ENCODE data around the gene RRBP1. TPM values are rescaled to one million over a fixed set of nuclear protein-coding genes. Genes with fewer than 3 reads are reported as not detected.
A peak's percentile ranks its signal among the peaks of the same experiment; 100 is the strongest.

The RRBP1 gene
- total RNA-seq, 1 donor from 2014 or later: 54.8 TPM

DNA sequence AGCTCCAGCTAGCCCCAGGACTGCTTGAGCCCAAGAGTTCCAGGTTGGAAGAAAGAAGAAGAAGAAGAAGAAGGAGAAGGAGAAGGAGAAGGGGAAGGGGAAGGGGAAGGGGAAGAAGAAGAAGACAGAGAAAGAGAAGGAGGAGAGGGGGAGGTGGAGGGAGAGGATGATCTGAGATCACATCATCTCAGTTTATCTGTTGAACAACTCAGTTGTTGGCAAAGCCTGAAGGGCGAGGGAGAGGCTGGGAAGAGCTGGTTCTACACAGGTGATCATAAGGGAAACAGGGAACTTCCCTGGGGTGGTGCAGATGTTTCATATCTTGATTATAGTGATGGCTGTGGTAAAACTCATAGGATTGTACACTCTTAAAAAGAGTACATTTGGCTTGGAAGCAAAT is 3.1 kb upstream of the RRBP1 start:
- Mint-ChIP-seq H3K4me3 (no peak overlapping the region), H3K4me1 (ENCODE audit: low read depth) (peaks cover 10% of the 10 kb centered on the region), H3K9me3 (no peaks in the 10 kb centered on the region), H3K27me3 (ENCODE audit: insufficient read depth) (peaks cover 41% of the 10 kb centered on the region), H3K27ac (no peak overlapping the region), H3K36me3 (ENCODE audit: low read depth) (no peaks in the 10 kb centered on the region)
- intact Hi-C loops (cut with micrococcal nuclease): no loop called here
- no peak for DNase-seq (ENCODE audit: low spot score)

DNA sequence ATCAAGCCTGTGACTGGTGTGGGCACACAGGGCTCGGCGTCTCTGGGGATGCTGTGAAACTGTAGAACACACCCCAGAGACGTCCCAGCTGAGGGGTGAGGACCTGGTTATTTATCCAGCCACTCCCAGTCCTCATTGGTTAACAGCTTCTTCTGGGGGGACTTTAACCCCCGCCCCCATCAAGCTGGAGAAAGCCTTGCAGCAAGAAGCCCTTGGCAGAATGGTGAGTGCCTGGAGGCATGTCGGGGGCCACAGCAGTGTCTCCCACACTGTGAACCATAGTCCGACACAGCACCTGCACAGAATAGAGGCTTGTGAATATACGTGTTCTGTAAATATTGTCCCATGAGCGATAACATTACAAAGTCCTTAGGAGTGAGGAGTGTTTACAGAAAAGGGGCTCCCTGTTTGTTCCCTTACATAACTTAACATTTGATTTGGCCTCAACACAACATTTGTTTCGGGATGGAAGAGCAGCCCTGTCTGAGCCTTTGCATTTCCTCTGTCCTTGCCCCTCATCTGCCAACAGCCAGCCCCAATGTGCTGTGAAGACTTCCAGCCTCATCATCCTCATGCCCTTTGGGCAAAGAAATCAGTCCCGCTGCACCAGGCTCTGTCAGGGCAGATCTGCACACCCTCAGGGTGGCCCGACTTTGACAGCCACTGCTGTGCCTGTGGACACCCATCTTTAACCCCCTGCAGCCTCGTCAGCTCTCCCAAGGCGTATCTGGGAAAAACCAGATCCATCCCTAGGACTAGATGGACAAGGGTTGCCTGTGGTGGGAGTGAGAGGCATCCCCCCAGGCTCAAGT is 2.2 kb upstream of the RRBP1 start:
- Mint-ChIP-seq H3K36me3 (ENCODE audit: low read depth) (peaks cover 8% of the 10 kb centered on the region), H3K27me3 (ENCODE audit: insufficient read depth) (peaks cover 34% of the 10 kb centered on the region), H3K4me1 (ENCODE audit: low read depth) (peaks cover 19% of the 10 kb centered on the region), H3K27ac (no peak overlapping the region), H3K9me3 (no peaks in the 10 kb centered on the region), H3K4me3 (no peak overlapping the region)
- intact Hi-C loops (cut with micrococcal nuclease): loop anchor here (5.0 kb wide), 3 partner anchors 72 to 1112 kb away; partner anchors contain the start of genes KIF16B and SMIM26
- no peak for DNase-seq (ENCODE audit: low spot score)

DNA sequence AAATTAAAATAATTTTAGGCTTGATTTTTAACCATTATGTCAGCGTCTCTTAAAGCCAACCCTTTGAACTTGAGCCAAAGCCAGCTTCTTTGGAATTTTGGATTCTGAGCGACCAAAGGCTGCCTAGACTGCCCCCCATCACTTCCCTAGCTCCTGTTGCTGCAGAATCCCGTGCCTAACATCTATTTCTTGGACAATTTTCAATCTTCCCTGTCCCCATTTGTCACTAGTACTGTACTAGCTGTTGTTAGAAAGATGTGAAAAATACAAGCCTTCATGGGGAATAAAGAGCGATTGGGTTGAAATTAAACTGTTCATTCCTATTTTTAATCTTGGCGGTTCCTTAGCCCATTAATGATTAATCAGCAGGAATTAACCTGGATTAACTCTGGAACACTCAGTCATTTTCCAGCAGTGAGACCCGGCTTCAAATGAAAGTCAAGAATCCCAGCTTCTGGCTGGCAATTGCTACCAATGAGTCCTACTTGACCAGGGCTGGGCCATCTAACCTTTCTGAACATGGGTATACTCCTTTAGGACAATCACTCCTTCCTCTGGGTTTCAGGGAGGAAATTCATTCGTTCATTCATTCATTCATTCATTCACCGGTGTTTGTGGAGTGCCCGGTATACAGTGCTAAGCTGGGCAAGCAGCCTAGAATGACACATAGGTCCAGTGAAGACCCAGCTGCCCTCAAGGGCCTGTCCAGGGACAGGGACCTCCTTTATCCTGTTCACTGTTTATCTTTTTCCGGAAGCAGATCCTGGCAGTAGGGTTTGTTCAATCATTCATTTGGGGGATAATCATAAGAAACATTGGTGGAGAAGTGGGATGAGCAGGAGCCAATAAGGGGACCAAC is 1.4 kb upstream of the RRBP1 start:
- peak overlapping the region; percentile 60 for H3K4me3 Mint-ChIP-seq
- H3K36me3 Mint-ChIP-seq (ENCODE audit: low read depth): peaks cover 11% of the 10 kb centered on the region
- no peak overlapping the region for H3K27ac Mint-ChIP-seq
- H3K4me1 Mint-ChIP-seq (ENCODE audit: low read depth): peaks cover 20% of the 10 kb centered on the region
- peaks cover 30% of the 10 kb centered on the region for H3K27me3 Mint-ChIP-seq (ENCODE audit: insufficient read depth)
- no peak for DNase-seq (ENCODE audit: low spot score)
- intact Hi-C loops (cut with micrococcal nuclease): loop anchor here (5.0 kb wide), 3 partner anchors 71 to 1111 kb away; partner anchors contain the start of genes KIF16B and SMIM26
- no peaks in the 10 kb centered on the region for H3K9me3 Mint-ChIP-seq

DNA sequence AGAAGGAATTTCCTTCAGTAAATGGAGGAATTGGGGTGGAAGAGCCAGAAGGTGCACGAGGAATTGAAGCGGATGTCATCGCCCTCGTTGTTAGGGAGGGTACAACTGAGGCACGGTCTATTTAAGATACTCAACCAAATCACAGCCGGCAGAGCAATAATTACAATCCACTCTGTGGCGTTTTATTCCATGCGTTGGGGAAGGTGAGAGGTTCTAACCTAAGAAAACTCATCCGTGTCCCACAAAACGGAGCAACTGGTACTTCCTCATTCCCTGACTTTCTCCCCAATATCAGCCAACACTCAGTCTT is 802 bp upstream of the RRBP1 start:
- H3K27me3 Mint-ChIP-seq (ENCODE audit: insufficient read depth): peaks cover 29% of the 10 kb centered on the region
- peaks cover 16% of the 10 kb centered on the region for H3K36me3 Mint-ChIP-seq (ENCODE audit: low read depth)
- intact Hi-C loops (cut with micrococcal nuclease): loop anchor here (1.0 to 5.0 kb wide), 15 partner anchors 18 to 1111 kb away; partner anchors contain the start of genes DZANK1, KAT14, KIF16B and PET117
- peak overlapping the region; percentile 81 for H3K4me3 Mint-ChIP-seq
- peak overlapping the region; percentile 58 for H3K27ac Mint-ChIP-seq
- H3K9me3 Mint-ChIP-seq: no peaks in the 10 kb centered on the region
- peaks cover 24% of the 10 kb centered on the region for H3K4me1 Mint-ChIP-seq (ENCODE audit: low read depth)
- DNase-seq (ENCODE audit: low spot score): no peak

DNA sequence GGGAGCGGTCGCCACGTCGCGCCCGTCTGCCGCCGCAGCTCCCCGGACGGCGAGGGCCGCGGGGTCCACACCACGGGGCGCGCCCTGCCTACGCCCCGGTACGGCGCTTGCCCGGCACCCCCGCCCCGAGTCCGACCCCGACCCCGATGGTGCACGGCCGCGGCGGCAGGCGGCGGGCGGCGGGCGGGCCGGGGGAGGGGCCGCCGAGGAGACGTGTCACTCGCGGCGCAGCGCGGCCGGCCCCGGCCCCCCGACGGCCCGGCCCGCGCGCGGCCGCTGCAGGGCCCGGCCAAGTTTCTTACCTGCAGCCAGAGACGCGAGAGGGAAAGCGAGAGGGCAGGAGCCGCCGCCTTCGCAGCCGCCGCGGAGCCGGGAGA is 328 bp downstream of the RRBP1 start:
- no peak for DNase-seq (ENCODE audit: low spot score)
- intact Hi-C loops (cut with micrococcal nuclease): loop anchor here (1.0 to 5.0 kb wide), 15 partner anchors 16 to 1109 kb away; partner anchors contain the start of genes DZANK1, KAT14, KIF16B and PET117
- Mint-ChIP-seq H3K4me3 (peak overlapping the region; percentile 88), H3K36me3 (ENCODE audit: low read depth) (peaks cover 16% of the 10 kb centered on the region), H3K9me3 (no peaks in the 10 kb centered on the region), H3K27ac (peak overlapping the region; percentile 91), H3K27me3 (ENCODE audit: insufficient read depth) (peaks cover 21% of the 10 kb centered on the region), H3K4me1 (ENCODE audit: low read depth) (peaks cover 24% of the 10 kb centered on the region)

DNA sequence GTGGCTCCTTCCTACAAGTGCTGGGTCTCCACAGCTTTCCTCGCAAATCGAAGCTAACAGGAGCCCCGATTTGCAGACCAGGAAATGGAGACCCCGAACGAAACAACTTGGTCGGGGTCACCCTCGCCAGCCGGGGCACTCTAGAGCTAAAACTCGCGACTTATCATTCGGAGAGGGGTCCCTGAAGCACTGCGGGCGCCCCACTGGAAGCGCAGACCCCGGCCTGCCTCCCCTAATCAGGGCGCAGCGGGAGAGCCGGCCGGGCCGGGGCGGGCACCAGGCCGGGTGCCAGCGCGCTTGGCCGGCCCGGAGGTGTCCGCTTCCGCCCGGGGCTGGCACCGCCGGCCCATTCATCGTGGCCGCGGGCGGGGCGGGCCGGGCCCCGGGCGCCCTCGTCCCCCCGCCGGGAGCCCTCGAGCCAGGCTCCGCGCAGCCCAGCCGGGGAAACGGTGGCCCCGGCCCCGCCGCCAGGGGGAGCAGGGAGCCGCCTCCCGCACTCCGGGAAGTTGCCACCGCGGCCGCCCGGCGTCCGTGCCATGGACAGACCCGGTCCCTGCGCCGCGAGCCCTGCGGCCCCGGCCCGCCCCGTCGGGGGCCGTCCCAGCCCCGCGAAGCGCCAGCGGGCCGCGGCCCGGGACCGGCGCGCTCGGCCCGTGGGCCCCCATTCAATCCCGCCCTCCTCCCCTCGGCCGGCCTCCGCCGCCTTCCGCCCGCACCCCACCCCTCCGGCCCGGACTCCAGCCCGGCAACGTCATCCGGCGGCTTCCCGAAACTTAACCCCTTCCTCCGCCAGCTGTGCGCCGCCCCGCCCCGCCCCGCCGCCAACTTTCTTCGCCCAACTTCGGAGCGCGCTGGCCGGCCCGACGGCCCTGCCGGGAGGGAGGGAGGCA is 961 bp downstream of the RRBP1 start:
- H3K27me3 Mint-ChIP-seq (ENCODE audit: insufficient read depth): peaks cover 19% of the 10 kb centered on the region
- H3K27ac Mint-ChIP-seq: peak overlapping the region; percentile 80

DNA sequence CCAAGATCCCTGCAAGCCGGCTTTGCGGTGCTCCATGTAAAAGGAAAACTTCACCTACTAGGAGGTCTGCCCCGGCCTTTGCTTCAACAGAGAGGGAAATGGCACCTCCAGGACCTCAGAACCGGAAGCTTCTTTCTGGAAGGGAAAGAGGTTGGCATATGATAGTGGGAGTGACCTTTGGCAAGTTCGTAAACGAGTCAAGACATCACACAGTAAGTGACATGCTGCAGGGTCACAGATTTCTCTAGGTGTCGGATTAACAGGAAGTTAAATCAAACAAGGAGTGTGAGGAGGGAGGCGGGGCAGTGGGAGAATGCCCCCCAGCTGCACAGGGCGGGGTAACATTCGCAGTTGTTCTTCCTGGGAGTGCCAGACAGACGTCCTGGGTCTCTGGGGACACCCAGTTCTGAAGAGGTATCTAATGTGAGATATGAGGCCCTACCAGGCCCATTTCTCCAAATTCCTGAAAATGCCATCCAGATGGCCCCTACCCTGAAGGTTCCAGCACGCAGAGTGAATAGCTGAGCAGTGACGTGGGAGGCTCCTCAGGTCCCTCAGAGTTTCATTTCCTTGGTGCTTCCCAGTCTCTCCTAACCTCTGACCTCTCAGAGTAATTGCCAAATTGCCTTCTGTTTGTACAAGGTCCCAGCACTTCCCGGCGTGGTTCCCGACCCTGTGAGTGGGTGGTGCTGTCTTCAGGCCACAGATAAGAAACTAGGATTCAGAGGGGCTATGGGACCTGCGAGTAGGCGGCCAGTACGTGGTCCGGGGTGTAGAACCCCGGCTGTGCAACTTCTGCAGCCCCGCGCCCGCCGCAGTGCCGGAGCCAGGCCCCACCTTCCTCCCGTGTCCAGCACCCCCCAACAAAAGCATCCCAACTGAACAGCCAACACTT is 1.9 kb downstream of the RRBP1 start:
- Mint-ChIP-seq H3K4me1 (ENCODE audit: low read depth) (peaks cover 36% of the 10 kb centered on the region), H3K27me3 (ENCODE audit: insufficient read depth) (peaks cover 16% of the 10 kb centered on the region), H3K4me3 (peak overlapping the region; percentile 83), H3K27ac (peak overlapping the region; percentile 80), H3K9me3 (no peaks in the 10 kb centered on the region), H3K36me3 (ENCODE audit: low read depth) (peaks cover 21% of the 10 kb centered on the region)
- DNase-seq (ENCODE audit: low spot score): no peak
- intact Hi-C loops (cut with micrococcal nuclease): loop anchor here (5.0 kb wide), 3 partner anchors 68 to 1108 kb away; partner anchors contain the start of genes KIF16B and SMIM26

More for the DNA sequence above, 961 bp downstream of the RRBP1 start:
- H3K36me3 Mint-ChIP-seq (ENCODE audit: low read depth): peaks cover 19% of the 10 kb centered on the region
- peak; percentile 76 for DNase-seq (ENCODE audit: low spot score)
- intact Hi-C loops (cut with micrococcal nuclease): loop anchor here (5.0 kb wide), 3 partner anchors 69 to 1109 kb away; partner anchors contain the start of genes KIF16B and SMIM26
- peaks cover 29% of the 10 kb centered on the region for H3K4me1 Mint-ChIP-seq (ENCODE audit: low read depth)
- H3K9me3 Mint-ChIP-seq: no peaks in the 10 kb centered on the region
- H3K4me3 Mint-ChIP-seq: peak overlapping the region; percentile 83

DNA sequence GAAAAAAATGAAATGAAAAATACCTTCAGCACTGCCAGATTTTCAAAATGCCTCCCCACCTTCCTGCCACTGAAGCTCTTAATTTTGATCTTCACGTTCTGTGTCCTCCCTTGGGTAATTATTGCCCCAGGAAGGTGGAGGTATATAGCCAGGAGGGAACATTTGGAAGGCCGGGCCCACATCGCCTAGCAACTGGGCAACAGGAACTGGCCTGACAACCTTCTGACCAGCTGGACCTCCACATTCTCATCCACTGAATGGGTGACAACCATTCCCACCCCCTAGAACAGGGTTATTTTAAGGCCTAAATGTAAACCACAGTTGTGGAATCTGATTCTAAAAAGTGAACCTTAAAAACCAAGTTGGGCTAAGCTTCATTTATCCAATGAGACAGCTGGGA is 3.2 kb downstream of the RRBP1 start:
- Mint-ChIP-seq H3K27me3 (ENCODE audit: insufficient read depth) (peaks cover 8% of the 10 kb centered on the region), H3K9me3 (no peaks in the 10 kb centered on the region), H3K36me3 (ENCODE audit: low read depth) (peaks cover 21% of the 10 kb centered on the region), H3K27ac (no peak overlapping the region), H3K4me1 (ENCODE audit: low read depth) (peaks cover 36% of the 10 kb centered on the region), H3K4me3 (no peak overlapping the region)
- DNase-seq (ENCODE audit: low spot score): no peak
- intact Hi-C loops (cut with micrococcal nuclease): no loop called here

DNA sequence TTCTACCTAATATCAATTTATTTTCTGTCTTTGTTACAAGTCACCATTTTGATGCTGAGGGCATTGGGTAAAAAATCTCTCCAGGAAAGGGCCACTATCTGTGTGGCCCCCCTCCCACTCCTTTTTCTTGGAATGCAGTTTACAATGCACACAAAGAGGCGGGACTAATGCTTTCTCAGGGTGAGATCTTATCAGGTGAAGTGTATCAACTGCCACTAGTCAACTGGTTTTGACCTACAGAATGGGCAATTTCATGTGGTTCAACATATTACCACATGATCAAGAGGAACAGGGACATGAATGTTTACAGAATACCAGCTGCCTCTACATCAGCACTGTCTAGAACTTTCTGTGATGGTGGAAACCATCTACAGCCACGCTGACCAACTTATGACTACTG is 3.7 kb downstream of the RRBP1 start:
- Mint-ChIP-seq H3K4me1 (ENCODE audit: low read depth) (peaks cover 40% of the 10 kb centered on the region), H3K36me3 (ENCODE audit: low read depth) (peaks cover 21% of the 10 kb centered on the region), H3K9me3 (no peaks in the 10 kb centered on the region), H3K27ac (no peak overlapping the region), H3K4me3 (no peak overlapping the region), H3K27me3 (ENCODE audit: insufficient read depth) (peaks cover 5% of the 10 kb centered on the region)
- intact Hi-C loops (cut with micrococcal nuclease): no loop called here
- no peak for DNase-seq (ENCODE audit: low spot score)

DNA sequence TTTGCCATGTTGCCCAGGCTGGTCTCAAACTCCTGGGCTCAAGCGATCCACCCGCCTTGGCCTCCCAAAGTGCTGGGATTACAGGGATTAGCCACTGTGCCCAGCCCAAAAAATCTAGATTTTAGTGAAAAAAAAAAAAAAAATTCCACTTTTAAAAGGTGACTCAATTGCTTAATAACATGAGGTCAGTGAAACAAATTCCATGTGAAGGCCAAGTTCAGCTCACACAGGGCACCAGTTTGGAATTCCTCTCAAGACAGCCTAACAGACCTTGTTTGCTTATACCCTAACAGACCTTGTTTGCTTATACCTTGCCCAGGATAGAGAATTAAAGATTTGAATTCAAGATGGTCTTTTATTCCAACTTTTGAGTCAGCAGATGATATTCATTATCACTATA is 5.1 kb downstream of the RRBP1 start:
- Mint-ChIP-seq H3K9me3 (no peaks in the 10 kb centered on the region), H3K27me3 (ENCODE audit: insufficient read depth) (no peaks in the 10 kb centered on the region), H3K4me3 (no peak overlapping the region), H3K4me1 (ENCODE audit: low read depth) (peaks cover 43% of the 10 kb centered on the region), H3K36me3 (ENCODE audit: low read depth) (peaks cover 25% of the 10 kb centered on the region), H3K27ac (no peak overlapping the region)
- intact Hi-C loops (cut with micrococcal nuclease): no loop called here
- no peak for DNase-seq (ENCODE audit: low spot score)

DNA sequence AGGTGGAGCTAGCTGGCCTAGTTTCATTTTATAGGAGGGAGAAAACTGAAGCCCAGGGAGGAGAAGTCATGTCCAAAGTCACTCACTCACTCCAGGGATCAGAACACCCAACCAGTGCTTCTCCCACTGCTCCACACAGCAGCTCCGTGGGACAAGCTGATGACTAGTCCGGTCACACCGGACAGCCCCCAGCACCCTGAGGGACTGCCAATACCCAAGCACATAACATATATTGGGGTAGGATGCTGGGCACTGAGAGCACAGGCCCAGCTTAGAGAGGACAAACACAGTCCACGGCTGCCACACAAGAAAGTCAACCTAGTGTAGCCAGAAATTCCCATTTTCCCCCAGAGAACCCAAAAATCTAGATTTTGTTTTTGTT is 5.7 kb downstream of the RRBP1 start:
- H3K27me3 Mint-ChIP-seq (ENCODE audit: insufficient read depth): no peaks in the 10 kb centered on the region
- no peak overlapping the region for H3K27ac Mint-ChIP-seq
- no peak overlapping the region for H3K4me3 Mint-ChIP-seq
- peaks cover 47% of the 10 kb centered on the region for H3K4me1 Mint-ChIP-seq (ENCODE audit: low read depth)
- H3K36me3 Mint-ChIP-seq (ENCODE audit: low read depth): peaks cover 25% of the 10 kb centered on the region
- intact Hi-C loops (cut with micrococcal nuclease): no loop called here
- H3K9me3 Mint-ChIP-seq: no peaks in the 10 kb centered on the region
- DNase-seq (ENCODE audit: low spot score): no peak
